ENCODE results near the gene HPS1. TPM values are rescaled to one million over a fixed set of nuclear protein-coding genes. Genes with fewer than 3 reads are reported as not detected.

The HPS1 gene
- total and polyA plus RNA-seq, 2 experiments from 2014 or later: 41.2 to 104 TPM

GRCh38 chr10:98394851-98395440, 51.8 kb downstream of the HPS1 start:
- no peaks in the 10 kb centered on the region for H3K79me2 ChIP-seq
- H3K27me3 ChIP-seq: no peaks in the 10 kb centered on the region
- H3K9me3 ChIP-seq (ENCODE audit: low read depth): no peaks in the 10 kb centered on the region
- no peaks in the 10 kb centered on the region for H3K36me3 ChIP-seq (replicated peaks; ENCODE audit: insufficient read depth, low read depth)
- no peak overlapping the region for H2AFZ ChIP-seq
- DNase-seq (ENCODE audit: low spot score): no peak
- H3K9me2 ChIP-seq (replicated peaks; ENCODE audit: insufficient read depth): no peaks in the 10 kb centered on the region
- no peak overlapping the region for H3K4me2 ChIP-seq
- no peak overlapping the region for H3K4me3 ChIP-seq
- H3K4me1 ChIP-seq (ENCODE audit: insufficient read depth): no peaks in the 10 kb centered on the region
- TF ChIP-seq CTCF (IDR thresholded peaks at IDR 0.05; ENCODE audit: poor library complexity): no peak
- H4K20me1 ChIP-seq (ENCODE audit: insufficient read depth, poor library complexity, severe bottlenecking): no peaks in the 10 kb centered on the region
- no peak overlapping the region for H3K27ac ChIP-seq
- WGBS (ENCODE audit: low lambda C conversion rate, missing lambda C conversion rate): 79% methylated on average over 8 of the region's 8 CpGs

GRCh38 chr10:98391578-98391991, 55.1 kb downstream of the HPS1 start:
- Histone ChIP-seq H3K4me1 (ENCODE audit: insufficient read depth) (no peaks in the 10 kb centered on the region), H3K4me3 (no peak overlapping the region), H3K27me3 (no peaks in the 10 kb centered on the region), H3K9me3 (ENCODE audit: low read depth) (no peaks in the 10 kb centered on the region), H3K4me2 (no peak overlapping the region), H3K79me2 (no peaks in the 10 kb centered on the region), H3K27ac (no peak overlapping the region), H3K9me2 (replicated peaks; ENCODE audit: insufficient read depth) (no peaks in the 10 kb centered on the region), H2AFZ (no peak overlapping the region), H4K20me1 (ENCODE audit: insufficient read depth, poor library complexity, severe bottlenecking) (no peaks in the 10 kb centered on the region), H3K36me3 (replicated peaks; ENCODE audit: insufficient read depth, low read depth) (no peaks in the 10 kb centered on the region)
- WGBS (ENCODE audit: low lambda C conversion rate, missing lambda C conversion rate): 90% methylated on average over 8 of the region's 8 CpGs
- no peak for DNase-seq (ENCODE audit: low spot score)
- TF ChIP-seq EZH2 (IDR thresholded peaks at IDR 0.05; ENCODE audit: borderline replicate concordance) (no peak), CTCF (IDR thresholded peaks at IDR 0.05; ENCODE audit: poor library complexity) (no peak), EZH2phosphoT487 (IDR thresholded peaks at IDR 0.05; ENCODE audit: low read depth, severe bottlenecking, unreplicated experiment) (no peak)

- Histone ChIP-seq H3K4me2 (no peak overlapping the region), H3K36me3 (replicated peaks; ENCODE audit: insufficient read depth, low read depth) (no peaks in the 10 kb centered on the region), H3K4me1 (ENCODE audit: insufficient read depth) (no peaks in the 10 kb centered on the region), H3K9me2 (replicated peaks; ENCODE audit: insufficient read depth) (no peaks in the 10 kb centered on the region), H2AFZ (no peak overlapping the region), H3K4me3 (no peak overlapping the region), H3K79me2 (no peaks in the 10 kb centered on the region), H3K9me3 (ENCODE audit: low read depth) (no peaks in the 10 kb centered on the region), H4K20me1 (ENCODE audit: insufficient read depth, poor library complexity, severe bottlenecking) (no peaks in the 10 kb centered on the region), H3K27ac (no peak overlapping the region), H3K27me3 (no peaks in the 10 kb centered on the region)
- no peak for TF ChIP-seq EZH2phosphoT487 (IDR thresholded peaks at IDR 0.05; ENCODE audit: low read depth, severe bottlenecking, unreplicated experiment)
- TF ChIP-seq CTCF (IDR thresholded peaks at IDR 0.05; ENCODE audit: poor library complexity): no peak
- TF ChIP-seq EZH2 (IDR thresholded peaks at IDR 0.05; ENCODE audit: borderline replicate concordance): no peak
- WGBS (ENCODE audit: low lambda C conversion rate, missing lambda C conversion rate): 95% methylated on average over 7 of the region's 7 CpGs
- no peak for DNase-seq (ENCODE audit: low spot score)
Observed at GRCh38 chr10:98391065-98391464, 55.7 kb downstream of the HPS1 start.

GRCh38 chr10:98390406-98390805, 56.3 kb downstream of the HPS1 start:
- DNase-seq (ENCODE audit: low spot score): no peak
- TF ChIP-seq EZH2phosphoT487 (IDR thresholded peaks at IDR 0.05; ENCODE audit: low read depth, severe bottlenecking, unreplicated experiment): no peak
- no peak for TF ChIP-seq CTCF (IDR thresholded peaks at IDR 0.05; ENCODE audit: poor library complexity)
- TF ChIP-seq EZH2 (IDR thresholded peaks at IDR 0.05; ENCODE audit: borderline replicate concordance): no peak
- H4K20me1 ChIP-seq (ENCODE audit: insufficient read depth, poor library complexity, severe bottlenecking): no peaks in the 10 kb centered on the region
- no peaks in the 10 kb centered on the region for H3K9me3 ChIP-seq (ENCODE audit: low read depth)
- H3K27ac ChIP-seq: no peak overlapping the region
- no peaks in the 10 kb centered on the region for H3K9me2 ChIP-seq (replicated peaks; ENCODE audit: insufficient read depth)
- no peak overlapping the region for H3K4me3 ChIP-seq
- H3K27me3 ChIP-seq: no peaks in the 10 kb centered on the region
- no peak overlapping the region for H3K4me2 ChIP-seq
- no peak overlapping the region for H2AFZ ChIP-seq
- H3K79me2 ChIP-seq: no peaks in the 10 kb centered on the region
- no peaks in the 10 kb centered on the region for H3K4me1 ChIP-seq (ENCODE audit: insufficient read depth)
- H3K36me3 ChIP-seq (replicated peaks; ENCODE audit: insufficient read depth, low read depth): no peaks in the 10 kb centered on the region
- 96% methylated on average over 4 of the region's 4 CpGs for WGBS (ENCODE audit: low lambda C conversion rate, missing lambda C conversion rate)

Data from hepatocyte (in vitro differentiated cells).